ENCODE measurements around the gene AGXT2.
A peak's percentile ranks its signal among the peaks of the same experiment; 100 is the strongest.

The AGXT2 gene

DNA sequence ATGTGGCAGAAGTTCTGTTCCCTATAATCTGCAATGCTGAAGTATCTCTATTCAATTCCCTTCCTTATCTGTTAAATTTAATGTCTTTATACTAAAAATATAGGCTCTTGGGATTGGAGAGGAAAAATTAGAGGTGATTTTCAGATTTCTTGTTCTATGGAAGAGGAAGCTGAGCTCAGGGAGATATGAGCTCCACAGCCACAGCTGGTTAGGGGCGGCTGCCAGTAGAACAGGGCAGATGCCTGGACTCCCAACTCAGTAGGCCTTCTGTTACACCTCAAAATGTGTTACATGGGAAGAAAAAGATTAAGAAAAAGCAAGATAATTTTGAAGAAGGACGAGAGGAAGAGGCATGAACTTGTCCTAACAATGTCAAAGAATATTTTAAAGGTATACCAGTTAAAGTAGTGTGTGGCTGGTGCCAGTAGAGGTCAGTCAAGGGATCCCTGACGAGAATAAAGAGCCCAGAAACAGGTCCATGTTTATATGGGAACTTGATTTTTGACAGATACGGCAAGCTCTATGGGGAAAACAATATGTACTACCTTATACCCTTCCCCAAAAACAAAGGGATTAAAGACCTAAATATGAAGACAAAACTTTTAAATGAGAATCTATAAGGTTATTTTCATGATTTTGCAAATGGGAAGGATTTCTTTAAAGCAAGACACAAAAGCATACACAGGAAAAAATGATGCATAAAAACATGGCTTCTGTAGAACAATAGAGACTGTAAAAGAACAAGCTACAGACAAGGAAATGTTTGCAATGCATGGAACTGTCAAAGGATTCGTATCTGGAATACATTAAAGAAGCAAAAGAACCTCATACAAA is 89.7 kb downstream of the AGXT2 start:
- ChIA-PET POLR2A (no interaction called here), CTCF (interaction anchor here (0.7 to 1.3 kb wide), 5 partner anchors 9 to 831 kb away, joined by 3 read pairs; no protein-coding TSS in a partner anchor)
- no peaks in the 10 kb centered on the region for H3K27me3 ChIP-seq (replicated peaks in 2 of 5; ENCODE audit: control insufficient read depth in 4 of 5, insufficient read depth in 5 of 5, low read length in 4 of 5)
- DNase-seq: peak; percentile 13 to 35 (median 33)
- H3K4me3 ChIP-seq (ENCODE audit: control insufficient read depth in 1 of 7, extremely low read depth in 1 of 7, insufficient read depth in 4 of 7, low read depth in 2 of 7, low read length in 6 of 7): no peak overlapping the region
- no peaks in the 10 kb centered on the region for H3K9me3 ChIP-seq (ENCODE audit: control extremely low read depth in 1 of 5, control insufficient read depth in 4 of 5, insufficient read depth in 2 of 5, low read depth in 1 of 5, low read length in 4 of 5)
- peaks cover 7 to 16% (median 12%) of the 10 kb centered on the region in 4 experiments for H3K36me3 ChIP-seq (ENCODE audit: control insufficient read depth in 4 of 4, insufficient read depth in 4 of 4, low read length in 3 of 4)
- no peaks in the 10 kb centered on the region for H3K4me1 ChIP-seq (ENCODE audit: control extremely low read depth in 1 of 4, control insufficient read depth in 4 of 4, insufficient read depth in 4 of 4, low read length in 3 of 4)
- H3K27ac ChIP-seq (ENCODE audit: insufficient read depth in 1 of 2, low read depth in 1 of 2, low read length in 2 of 2, poor library complexity in 1 of 2, severe bottlenecking in 2 of 2): no peak overlapping the region
- 100% methylated on average over 1 of the region's 5 CpGs for WGBS (ENCODE audit: insufficient coverage)

DNA sequence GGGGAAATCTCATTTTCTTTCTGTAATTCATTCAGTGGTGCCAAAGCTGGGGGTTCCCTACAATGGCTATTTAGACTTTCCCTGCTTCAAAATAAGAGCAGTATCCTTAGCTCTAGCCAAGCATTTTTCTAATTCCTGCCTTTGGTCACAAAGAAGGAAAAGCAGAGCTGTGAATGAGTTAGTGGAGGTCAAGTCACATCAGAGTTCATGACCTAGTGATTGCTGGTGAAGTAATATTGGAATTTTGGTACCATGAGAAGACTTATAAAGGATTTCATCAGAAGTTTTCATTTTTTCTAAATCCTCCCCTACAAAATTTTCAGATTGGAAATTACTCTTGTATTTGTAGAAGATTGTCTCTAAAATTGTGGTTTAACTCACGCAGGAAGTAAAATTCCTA is 90.4 kb downstream of the AGXT2 start:
- WGBS (ENCODE audit: insufficient coverage): no CpG with 5 or more reads among the region's 1 CpG
- no peak for DNase-seq
- no peaks in the 10 kb centered on the region for H3K4me1 ChIP-seq (ENCODE audit: control extremely low read depth in 1 of 4, control insufficient read depth in 4 of 4, insufficient read depth in 4 of 4, low read length in 3 of 4)
- no peaks in the 10 kb centered on the region for H3K27me3 ChIP-seq (replicated peaks in 2 of 5; ENCODE audit: control insufficient read depth in 4 of 5, insufficient read depth in 5 of 5, low read length in 4 of 5)
- no peak overlapping the region for H3K27ac ChIP-seq (ENCODE audit: insufficient read depth in 1 of 2, low read depth in 1 of 2, low read length in 2 of 2, poor library complexity in 1 of 2, severe bottlenecking in 2 of 2)
- ChIA-PET POLR2A (no interaction called here), CTCF (interaction anchor here (0.7 to 1.3 kb wide), 3 partner anchors 12 to 45 kb away, joined by 3 to 7 read pairs (median 3); no protein-coding TSS in a partner anchor)
- peaks cover 7 to 17% (median 14%) of the 10 kb centered on the region in 4 experiments for H3K36me3 ChIP-seq (ENCODE audit: control insufficient read depth in 4 of 4, insufficient read depth in 4 of 4, low read length in 3 of 4)
- no peak overlapping the region for H3K4me3 ChIP-seq (ENCODE audit: control insufficient read depth in 1 of 7, extremely low read depth in 1 of 7, insufficient read depth in 4 of 7, low read depth in 2 of 7, low read length in 6 of 7)
- H3K9me3 ChIP-seq (ENCODE audit: control extremely low read depth in 1 of 5, control insufficient read depth in 4 of 5, insufficient read depth in 2 of 5, low read depth in 1 of 5, low read length in 4 of 5): no peaks in the 10 kb centered on the region
